Right lobe of liver (tissue), 4 donors: ENCODE measurements around the gene ALDH2.

Source experiments
- CTCF ChIP-seq, 4 donors: fragments of 200-600 bp in 3 of 4; fragments of 450-650 bp in 1 of 4; IDR thresholded peaks; one replicate each; pipeline versions ENCODE4 v1.5.1 to v1.8.0; 2016 to 2022; ENCODE audit warnings: antibody characterized with exemption in 4 of 4, mild to moderate bottlenecking in 2 of 4
- POLR2A ChIP-seq: fragments of 450-650 bp; IDR thresholded peaks from one replicate; pipeline ENCODE4 v1.6.1; 2017; ENCODE audit warnings: antibody characterized with exemption, mild to moderate bottlenecking
- donor health status: DM: no; HTN: no; CAD: no.
- donor health status: DM: no; HTN: no; CAD: no.
- donor health status: DM: no; HTN: yes; CAD: no.

- no peak for TF ChIP-seq POLR2A
- TF ChIP-seq CTCF (IDR thresholded peaks at IDR 0.05) = no peak
Measured at GRCh38 chr12:111781085-111781658, 14.4 kb downstream of the ALDH2 start.
